Left renal cortex interstitium (tissue), 4 donors: ENCODE data around the gene DENND5A. TPM values are rescaled to one million over a fixed set of nuclear protein-coding genes. Genes with fewer than 3 reads are reported as not detected.
"Not testable (repeated sequence)": the region's sequence is repeated elsewhere in the genome, so short reads cannot be mapped to it uniquely, and the experiment has no call there.

Experiments used
- DNase-seq, 4 donors: peaks; one replicate each; pipeline ENCODE4 v3.0.0-alpha.2; 2013; ENCODE audit warnings: low read depth in 4 of 4, low spot score in 2 of 4, missing footprints in 1 of 4
- polyA plus RNA-seq, 4 donors: library from polyadenylated mRNA; unstranded; fragments of 120-200 nt; gene quantifications; one replicate each; pipeline ENCODE4 v1.2.1, GENCODE V29; 2013; ENCODE audit not compliant: insufficient read length in 4 of 4

Gene DENND5A
- polyA plus RNA-seq, 4 donors: 77.9 to 98.5 (median 92.7) TPM

GRCh38 chr11:9179141-9179540 is 86.0 kb downstream of the DENND5A start:
- DNase-seq: no peak

DNA sequence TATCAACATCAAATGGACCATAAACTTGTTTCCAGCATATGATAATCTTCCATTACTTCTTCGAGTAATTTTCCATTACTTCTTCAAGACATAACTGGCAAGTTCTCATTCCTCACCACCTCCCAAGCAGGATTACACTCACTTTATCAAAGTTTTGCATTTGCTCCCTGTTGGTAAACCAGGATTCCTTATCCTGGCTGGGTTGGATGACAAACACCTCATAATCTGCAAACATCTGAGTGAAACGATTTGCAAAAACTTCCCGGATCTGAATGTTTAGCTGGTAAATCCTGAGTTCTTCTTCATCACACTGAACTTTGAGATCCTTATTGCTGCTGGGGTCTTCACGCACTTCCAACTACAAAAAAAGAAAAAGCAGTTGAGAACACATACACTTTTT is 86.4 kb downstream of the DENND5A start:
- DNase-seq: no peak

DNA sequence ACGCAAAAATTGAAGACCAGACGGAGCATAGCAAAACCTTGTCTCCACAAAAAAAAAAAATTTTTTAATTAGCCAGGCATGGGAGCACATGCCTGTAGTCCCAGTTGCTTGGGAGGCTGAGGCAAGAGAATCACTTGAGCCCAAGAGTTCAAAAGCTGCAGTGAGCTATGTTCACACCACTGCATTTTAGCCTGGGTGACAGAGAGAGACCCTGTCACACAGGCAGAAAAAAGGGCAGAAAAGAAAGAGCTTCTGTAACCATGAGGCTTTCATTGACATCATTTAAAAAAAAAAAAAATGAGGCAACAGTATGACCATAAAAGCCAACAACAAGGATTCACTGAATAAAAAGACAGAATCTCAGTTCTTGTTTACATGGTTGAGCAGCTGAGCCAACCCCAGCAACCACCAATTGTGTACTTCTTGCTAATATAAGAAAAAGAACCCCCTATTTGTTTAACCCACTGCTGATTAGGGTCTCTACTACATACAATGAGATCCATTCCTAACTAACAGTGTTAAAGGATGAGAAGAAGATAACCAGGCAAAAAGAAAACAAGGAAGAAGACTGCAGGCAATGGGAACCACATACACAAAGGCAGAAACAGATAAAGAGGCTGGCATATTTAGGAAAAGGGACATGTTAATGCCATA is 87.6 kb downstream of the DENND5A start:
- no peak for DNase-seq

DNA sequence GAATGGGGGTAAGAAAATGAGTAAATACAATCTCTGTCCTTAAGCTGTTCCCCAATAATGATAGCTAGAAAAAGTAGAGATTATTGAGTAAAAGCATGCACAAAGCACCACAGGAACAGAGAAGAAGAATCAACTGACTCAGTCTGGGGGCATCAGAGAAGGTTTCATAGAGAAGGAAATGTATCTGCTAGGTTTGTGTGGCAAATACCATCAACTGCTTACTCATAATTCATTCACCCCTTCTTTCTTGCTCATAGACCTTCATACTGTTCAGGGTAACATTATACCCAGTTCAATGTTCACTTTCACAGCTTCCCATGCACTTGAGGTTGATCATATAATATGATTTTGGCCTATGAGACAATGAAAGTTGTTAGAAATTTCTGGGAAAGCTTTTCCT is 88.6 kb downstream of the DENND5A start:
- no peak for DNase-seq

- DNase-seq: no peak
Observed at GRCh38 chr11:9176136-9176535, 89.0 kb downstream of the DENND5A start.

DNA sequence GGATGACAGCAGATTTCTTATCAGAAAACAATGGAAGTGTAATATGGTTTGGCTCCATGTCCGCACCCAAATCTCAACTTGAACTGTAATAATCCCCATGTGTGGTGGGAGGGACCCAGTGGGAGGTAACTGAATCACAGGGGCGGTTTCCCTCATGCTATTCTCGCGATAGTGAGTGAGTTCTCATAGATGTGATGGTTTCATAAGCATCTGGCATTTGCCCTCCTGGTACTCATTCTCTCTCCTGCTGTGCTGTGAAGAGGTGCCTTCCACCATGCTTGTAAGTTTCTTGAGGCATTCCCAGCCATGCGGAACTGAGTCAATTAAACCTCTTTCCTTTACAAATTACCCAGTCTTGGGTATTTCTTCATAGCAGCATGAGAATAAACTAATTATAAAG is 92.8 kb downstream of the DENND5A start:
- no peak for DNase-seq

GRCh38 chr11:9170450-9170849 is 94.7 kb downstream of the DENND5A start:
- DNase-seq: no peak

DNA sequence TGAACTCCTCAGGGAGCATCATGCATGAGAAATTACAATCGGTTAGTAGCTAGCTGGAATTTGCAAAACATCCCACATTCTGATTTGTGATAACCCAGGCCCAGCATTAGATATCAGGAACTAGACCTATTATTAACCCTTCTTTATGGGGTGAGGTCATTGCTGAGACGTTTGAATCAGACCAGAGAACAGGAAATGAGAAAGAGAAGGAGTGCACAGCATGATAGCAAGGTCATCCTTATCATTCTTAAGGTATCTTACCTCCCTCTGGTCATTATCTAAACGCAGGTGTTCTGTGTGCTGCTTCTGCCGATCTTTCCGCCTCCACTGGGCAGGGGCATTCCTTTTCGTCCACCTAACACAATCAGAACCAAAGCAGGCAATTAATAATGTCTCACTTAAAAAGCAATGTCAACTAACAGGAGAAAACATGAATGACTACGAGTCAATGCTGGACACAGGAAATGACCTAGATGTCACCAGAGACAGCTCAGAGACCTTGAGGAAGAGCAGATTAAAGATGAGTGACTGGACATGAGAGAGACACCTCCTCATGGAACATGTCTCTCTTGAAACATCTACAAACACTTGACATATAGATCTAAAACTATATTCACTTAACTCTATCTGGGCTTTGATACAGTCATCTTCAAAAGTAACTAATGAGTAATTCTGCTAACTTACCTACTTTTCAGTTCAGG is 95.4 kb downstream of the DENND5A start:
- DNase-seq: no peak

DNA sequence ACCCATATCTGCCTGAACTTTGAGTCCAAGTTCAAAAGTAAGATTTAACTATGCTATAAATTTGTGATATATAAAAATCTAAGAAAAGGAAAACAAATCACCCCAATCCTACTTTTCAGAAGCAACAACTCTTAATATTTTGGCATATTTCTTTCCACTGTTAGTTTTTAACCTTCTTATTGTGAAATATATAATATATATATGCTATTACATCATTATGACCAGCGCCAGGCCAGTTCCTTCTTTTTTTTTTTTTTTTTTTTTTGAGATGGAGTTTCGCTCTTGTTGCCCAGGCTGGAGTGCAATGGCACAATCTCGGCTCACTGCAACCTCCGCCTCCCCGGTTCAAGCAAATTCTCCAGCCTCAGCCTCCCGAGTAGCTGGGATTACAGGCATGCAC is 103.2 kb downstream of the DENND5A start:
- not testable (repeated sequence) for DNase-seq

DNA sequence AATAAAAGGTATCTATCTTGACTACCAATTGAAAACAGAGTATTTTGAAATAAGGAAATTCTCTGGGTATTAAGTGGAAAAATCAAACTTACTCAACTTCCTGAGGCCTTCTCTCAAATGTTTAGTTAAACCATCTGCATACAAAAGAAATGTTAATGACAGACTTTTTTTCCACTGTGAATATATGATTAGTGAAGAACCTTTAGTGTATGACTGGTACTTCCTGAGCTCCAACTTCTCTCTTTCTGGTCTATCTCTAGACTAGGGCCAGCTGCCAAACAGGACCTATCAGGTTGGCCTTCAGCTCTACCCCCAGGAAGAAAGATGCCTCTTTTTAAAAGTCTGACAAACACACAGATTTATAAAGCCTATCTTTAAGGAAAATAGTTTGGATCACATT is 105.0 kb downstream of the DENND5A start:
- DNase-seq: no peak

- DNase-seq: no peak
Observed at GRCh38 chr11:9158898-9159391, 106.2 kb downstream of the DENND5A start.

GRCh38 chr11:9155930-9156329 is 109.2 kb downstream of the DENND5A start:
- DNase-seq: no peak

DNA sequence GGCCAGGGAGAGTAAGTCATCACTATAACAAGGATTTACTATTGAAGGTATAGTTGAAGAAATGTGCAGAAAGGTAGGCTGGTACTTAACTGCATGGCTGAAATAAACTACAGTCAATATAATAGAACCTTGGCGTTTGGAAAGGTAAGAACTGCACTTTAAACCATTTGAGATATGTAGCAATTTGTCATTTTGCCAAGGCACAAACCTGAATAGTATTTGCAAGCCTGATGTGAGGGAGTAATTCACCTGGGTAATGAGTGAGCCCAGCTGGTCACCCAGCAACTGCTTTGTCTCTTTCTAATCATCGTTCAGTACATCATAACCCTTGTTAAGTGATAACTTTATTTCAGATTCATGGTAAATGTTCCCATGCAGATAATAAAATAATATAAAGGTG is 111.5 kb downstream of the DENND5A start:
- DNase-seq: no peak

GRCh38 chr11:9151631-9152030 is 113.5 kb downstream of the DENND5A start:
- no peak for DNase-seq

DNA sequence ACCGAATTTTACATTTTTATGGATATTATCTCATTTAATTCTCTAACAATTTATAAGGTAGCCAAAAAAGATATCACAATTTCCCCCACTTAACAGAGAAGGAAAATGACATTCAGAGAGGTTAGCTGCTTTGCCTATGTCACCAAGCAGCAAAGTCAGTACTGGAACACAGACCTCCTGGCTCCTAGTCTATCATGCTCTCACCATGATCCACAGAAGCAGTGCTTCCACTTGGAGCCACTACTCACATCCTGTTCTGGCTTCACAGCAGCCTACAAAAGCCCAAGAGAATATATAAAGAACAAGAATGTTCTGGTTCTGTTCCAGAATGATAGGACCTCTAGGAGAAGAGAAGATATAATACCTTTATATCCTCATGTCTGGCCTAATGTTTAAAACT is 114.2 kb downstream of the DENND5A start:
- DNase-seq: no peak

GRCh38 chr11:9150501-9150900 is 114.6 kb downstream of the DENND5A start:
- no peak for DNase-seq

- no peak for DNase-seq
Observed at GRCh38 chr11:9148727-9149126, 116.4 kb downstream of the DENND5A start.

GRCh38 chr11:9148035-9148434 is 117.1 kb downstream of the DENND5A start:
- no peak for DNase-seq

- DNase-seq: no peak
Observed at GRCh38 chr11:9146477-9146876, 118.7 kb downstream of the DENND5A start.

- no peak for DNase-seq
Observed at GRCh38 chr11:9145283-9145682, 119.9 kb downstream of the DENND5A start.

- no peak for DNase-seq
Observed at GRCh38 chr11:9144828-9145227, 120.3 kb downstream of the DENND5A start.

DNA sequence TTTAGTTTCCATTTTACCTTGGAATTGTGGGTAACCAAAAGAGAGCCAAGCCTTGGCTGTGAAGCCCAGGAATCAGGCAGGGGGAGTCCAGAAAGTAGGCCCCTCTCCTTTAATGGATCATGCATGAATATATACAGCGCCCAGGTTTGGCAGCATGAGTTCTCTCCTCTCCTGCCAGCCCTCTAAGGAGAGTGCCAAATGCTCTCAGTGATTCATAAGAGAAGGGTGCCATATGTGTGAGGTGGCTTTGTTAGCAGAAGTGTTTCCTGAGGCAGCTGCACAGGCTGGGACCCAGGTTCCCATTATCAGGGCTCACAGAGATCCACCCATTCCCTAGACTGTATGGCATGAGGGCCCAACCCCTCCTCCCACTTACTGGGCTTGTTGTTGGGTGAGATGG is 121.4 kb downstream of the DENND5A start:
- DNase-seq: no peak
